Progenitor cell of endocrine pancreas (in vitro differentiated cells): ENCODE measurements around the gene ATP2B2. TPM values are rescaled to one million over a fixed set of nuclear protein-coding genes. Genes with fewer than 3 reads are reported as not detected.
A peak's percentile ranks its signal among the peaks of the same experiment; 100 is the strongest.

Experiments
- DNase-seq: peaks from one replicate; pipeline ENCODE4 v3.0.0; 2021; ENCODE audit warnings: low spot score; ENCODE audit not compliant: unreplicated experiment
- H3K27ac Mint-ChIP-seq: 2 replicates; pipeline ENCODE4 v1.8.0; 2021; ENCODE audit warnings: mild to moderate bottlenecking, moderate library complexity, mixed read lengths
- H3K27me3 Mint-ChIP-seq: 2 replicates; pipeline ENCODE4 v1.8.0; 2021; ENCODE audit warnings: mixed read lengths
- H3K36me3 Mint-ChIP-seq: 2 replicates; pipeline ENCODE4 v1.8.0; 2022; ENCODE audit warnings: mixed read lengths; ENCODE audit not compliant: insufficient read depth
- H3K4me1 Mint-ChIP-seq: 2 replicates; pipeline ENCODE4 v1.8.0; 2021; ENCODE audit warnings: low read depth, mixed read lengths
- H3K4me3 Mint-ChIP-seq: 2 replicates; pipeline ENCODE4 v1.8.0; 2021; ENCODE audit warnings: low read depth, mild to moderate bottlenecking, moderate library complexity, mixed read lengths
- H3K9me3 Mint-ChIP-seq: 2 replicates; pipeline ENCODE4 v1.8.0; 2021; ENCODE audit warnings: low read depth, mixed read lengths
- total RNA-seq: library from RNA; stranded (reverse); gene quantifications from 2 replicates; pipeline ENCODE4 v1.2.1, GENCODE V29; 2021
- TF ChIP-seq, protein P1 (sequence below): fragments of 200-600 bp; sonication (generic); IDR thresholded peaks from one replicate; pipeline ENCODE4 v1.5.0; 2021; ENCODE audit warnings: antibody characterized with exemption, mild to moderate bottlenecking; ENCODE audit not compliant: unreplicated experiment

Gene ATP2B2
- total RNA-seq, 1 donor from 2014 or later: 0.07 TPM

DNA sequence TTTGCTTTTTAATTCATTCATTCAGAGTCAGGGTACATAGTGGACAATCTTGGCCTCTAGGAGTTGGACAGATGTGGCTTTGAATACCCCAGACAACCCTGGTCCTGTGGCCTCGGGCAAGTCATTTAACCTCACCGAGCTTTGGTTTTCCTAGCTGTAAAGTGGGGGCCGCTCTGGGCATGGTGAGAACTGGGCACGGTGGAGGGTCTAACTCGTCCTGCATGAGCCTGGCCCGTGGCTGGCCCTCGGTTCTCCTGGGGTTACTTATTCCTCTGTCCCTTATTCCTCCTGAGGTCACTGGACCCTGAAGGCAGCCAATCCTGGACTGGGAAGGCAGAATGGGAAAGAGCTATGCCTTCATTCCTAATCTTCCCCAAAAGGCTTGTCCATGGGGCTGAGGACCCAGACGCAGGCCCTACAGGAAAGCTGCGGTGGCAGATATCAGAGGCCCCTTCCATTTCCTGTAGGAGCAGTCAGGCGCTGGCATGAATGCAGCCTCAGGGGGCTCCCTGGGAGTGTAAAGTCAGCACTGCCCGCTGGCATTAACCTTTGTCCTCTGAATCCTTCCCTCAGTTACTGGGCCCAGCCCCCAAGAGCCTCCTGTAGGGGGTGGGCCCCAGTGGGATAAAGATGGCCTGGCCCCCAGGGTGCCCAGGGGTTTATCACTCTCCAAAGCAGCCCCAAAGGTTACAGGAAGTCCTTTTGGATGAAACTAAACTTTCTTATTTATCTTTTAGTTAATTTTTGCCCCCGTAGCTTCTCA lies 166.6 kb downstream of the ATP2B2 start:
- Mint-ChIP-seq H3K4me3 (no peak overlapping the region), H3K27me3 (peaks cover 13% of the 10 kb centered on the region), H3K36me3 (no peaks in the 10 kb centered on the region)

DNA sequence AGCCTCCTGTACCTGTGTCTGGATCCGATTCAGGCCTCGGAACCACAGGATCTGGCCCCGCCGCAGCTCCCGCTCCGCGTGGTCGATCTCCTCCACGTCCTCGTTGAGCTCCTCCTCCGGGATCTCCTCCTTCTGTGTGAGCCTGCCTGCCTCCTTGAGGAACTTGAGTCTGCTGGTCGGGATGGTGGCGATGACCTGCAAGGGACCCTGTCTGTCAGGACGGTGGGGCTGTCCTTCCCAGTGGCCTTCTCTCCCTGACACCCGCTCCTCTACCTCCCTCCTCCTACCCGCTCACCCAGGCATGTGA lies 167.3 kb downstream of the ATP2B2 start:
- TF ChIP-seq, protein P1, sequence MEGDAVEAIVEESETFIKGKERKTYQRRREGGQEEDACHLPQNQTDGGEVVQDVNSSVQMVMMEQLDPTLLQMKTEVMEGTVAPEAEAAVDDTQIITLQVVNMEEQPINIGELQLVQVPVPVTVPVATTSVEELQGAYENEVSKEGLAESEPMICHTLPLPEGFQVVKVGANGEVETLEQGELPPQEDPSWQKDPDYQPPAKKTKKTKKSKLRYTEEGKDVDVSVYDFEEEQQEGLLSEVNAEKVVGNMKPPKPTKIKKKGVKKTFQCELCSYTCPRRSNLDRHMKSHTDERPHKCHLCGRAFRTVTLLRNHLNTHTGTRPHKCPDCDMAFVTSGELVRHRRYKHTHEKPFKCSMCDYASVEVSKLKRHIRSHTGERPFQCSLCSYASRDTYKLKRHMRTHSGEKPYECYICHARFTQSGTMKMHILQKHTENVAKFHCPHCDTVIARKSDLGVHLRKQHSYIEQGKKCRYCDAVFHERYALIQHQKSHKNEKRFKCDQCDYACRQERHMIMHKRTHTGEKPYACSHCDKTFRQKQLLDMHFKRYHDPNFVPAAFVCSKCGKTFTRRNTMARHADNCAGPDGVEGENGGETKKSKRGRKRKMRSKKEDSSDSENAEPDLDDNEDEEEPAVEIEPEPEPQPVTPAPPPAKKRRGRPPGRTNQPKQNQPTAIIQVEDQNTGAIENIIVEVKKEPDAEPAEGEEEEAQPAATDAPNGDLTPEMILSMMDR: no peak
- Mint-ChIP-seq H3K36me3 (no peaks in the 10 kb centered on the region), H3K4me3 (no peak overlapping the region), H3K27me3 (peaks cover 13% of the 10 kb centered on the region), H3K9me3 (no peaks in the 10 kb centered on the region), H3K27ac (peak overlapping the region; percentile 39), H3K4me1 (peaks cover 11% of the 10 kb centered on the region)
- no peak for DNase-seq

More for the DNA sequence above, 166.6 kb downstream of the ATP2B2 start:
- peaks cover 11% of the 10 kb centered on the region for H3K4me1 Mint-ChIP-seq
- H3K9me3 Mint-ChIP-seq: no peaks in the 10 kb centered on the region
- no peak overlapping the region for H3K27ac Mint-ChIP-seq
- no peak for DNase-seq
- TF ChIP-seq, protein P1: no peak

DNA sequence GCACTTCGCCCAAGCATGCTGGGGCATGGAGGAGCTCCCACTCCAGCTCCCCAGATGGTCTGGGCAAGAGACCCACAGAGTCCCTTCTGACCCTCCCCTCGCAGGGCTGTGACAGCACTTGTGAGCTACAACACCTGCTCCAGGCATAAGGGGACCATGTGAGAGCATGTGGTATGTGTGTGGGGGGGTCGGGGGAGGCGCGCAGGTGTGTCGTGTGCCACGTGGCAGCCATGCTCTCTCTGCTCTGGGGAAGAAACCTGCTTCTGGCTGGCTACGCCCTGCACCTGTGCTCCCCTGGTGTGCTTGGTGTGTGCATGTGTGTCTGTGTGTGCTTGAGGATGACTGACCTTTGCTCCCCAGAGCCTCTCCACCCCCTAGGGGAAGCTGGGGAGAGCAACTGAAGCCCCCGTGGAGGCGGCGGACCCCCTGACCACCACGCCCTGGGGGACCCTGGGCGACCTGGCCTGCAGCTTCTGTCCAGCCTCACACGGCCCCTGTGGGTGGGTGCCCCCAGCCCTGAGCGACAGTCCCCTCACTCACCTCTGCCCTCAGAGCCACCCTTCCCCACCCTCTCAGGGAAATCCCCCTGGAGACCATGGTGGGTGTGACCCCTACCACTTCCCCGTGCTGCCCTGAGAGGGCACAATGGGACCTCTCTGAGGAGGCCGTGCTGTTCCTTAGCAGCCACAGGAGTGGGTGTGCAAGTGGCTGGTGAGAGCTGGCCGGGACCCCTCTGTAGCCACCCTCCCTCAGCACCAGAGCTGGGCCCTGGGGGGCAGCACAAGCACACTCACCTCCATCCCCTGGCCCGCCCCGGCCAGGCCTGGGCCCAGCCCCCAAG lies 167.8 kb downstream of the ATP2B2 start:
- Mint-ChIP-seq H3K4me1 (peaks cover 11% of the 10 kb centered on the region), H3K9me3 (no peaks in the 10 kb centered on the region), H3K27ac (no peak overlapping the region), H3K36me3 (no peaks in the 10 kb centered on the region), H3K27me3 (peaks cover 13% of the 10 kb centered on the region), H3K4me3 (no peak overlapping the region)
- DNase-seq: no peak
- TF ChIP-seq, protein P1: no peak

DNA sequence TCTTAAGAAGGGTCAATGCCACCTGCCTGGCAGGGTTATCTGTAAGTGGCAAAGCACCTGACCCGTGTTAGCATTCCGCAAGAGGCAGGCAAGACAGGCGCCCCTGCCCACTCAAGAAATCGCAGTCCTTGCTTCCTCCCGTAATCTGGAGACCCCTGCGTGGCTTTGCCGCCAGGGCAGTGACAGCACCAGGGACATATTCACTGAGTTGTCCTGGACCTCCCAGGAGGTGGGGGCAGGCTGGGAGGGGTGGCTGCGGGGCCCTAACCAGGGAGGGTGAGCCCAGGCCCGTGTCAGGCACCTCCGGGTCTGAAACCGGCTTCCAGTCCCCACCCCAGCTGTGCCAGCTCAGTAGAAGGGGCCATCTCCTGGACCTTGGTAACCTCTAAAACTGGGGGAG lies 168.6 kb downstream of the ATP2B2 start:
- no peaks in the 10 kb centered on the region for H3K36me3 Mint-ChIP-seq
- H3K4me3 Mint-ChIP-seq: no peak overlapping the region
- H3K27ac Mint-ChIP-seq: no peak overlapping the region
- H3K9me3 Mint-ChIP-seq: no peaks in the 10 kb centered on the region
- peaks cover 20% of the 10 kb centered on the region for H3K27me3 Mint-ChIP-seq
- no peak for DNase-seq
- peaks cover 11% of the 10 kb centered on the region for H3K4me1 Mint-ChIP-seq
- TF ChIP-seq, protein P1: no peak

DNA sequence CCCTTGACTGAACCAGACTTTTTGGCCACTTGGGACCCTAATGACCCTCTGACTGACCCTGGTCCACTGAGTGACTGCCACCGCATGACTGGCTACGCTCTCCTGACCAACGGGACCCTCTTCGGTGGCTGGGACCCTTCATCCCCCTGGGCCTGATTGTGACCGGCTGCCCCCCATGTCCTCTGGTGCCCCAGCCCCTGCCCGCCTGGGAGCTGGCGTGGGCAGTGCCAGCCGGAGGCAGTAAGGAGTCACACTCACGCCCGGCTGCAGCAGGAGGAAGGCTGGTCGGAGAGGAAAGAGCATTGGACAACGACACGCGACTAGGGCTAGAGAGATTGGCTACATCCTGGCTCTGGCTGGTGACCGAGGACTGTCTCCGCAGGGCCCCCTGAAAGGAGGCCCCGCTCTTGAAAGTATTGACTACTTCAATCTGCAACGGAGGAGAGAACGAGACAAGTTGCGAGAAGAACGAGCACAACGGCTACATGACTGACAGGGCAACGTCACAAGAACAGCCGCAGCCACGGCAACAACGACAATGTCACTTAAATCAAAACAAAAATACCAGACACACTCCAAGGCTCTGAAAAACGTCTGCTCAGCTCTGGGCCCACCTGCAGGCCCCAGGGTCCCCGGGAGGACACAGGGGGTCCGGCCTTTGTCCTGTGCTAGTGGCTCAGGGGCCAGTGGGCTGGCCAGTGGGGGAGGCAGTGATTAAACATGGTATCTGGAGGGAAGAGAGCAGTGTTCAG lies 169.3 kb downstream of the ATP2B2 start:
- H3K27me3 Mint-ChIP-seq: peaks cover 23% of the 10 kb centered on the region
- TF ChIP-seq, protein P1: no peak
- no peak overlapping the region for H3K4me3 Mint-ChIP-seq
- no peaks in the 10 kb centered on the region for H3K9me3 Mint-ChIP-seq
- H3K27ac Mint-ChIP-seq: no peak overlapping the region
- no peak for DNase-seq
- H3K36me3 Mint-ChIP-seq: no peaks in the 10 kb centered on the region
- peaks cover 11% of the 10 kb centered on the region for H3K4me1 Mint-ChIP-seq
